GM12801 (cell line): ENCODE data around the gene PTP4A1.

Experiments used
- CTCF ChIP-seq: IDR thresholded peaks from one replicate; pipeline ENCODE4 v1.5.1; 2011; ENCODE audit warnings: control low read depth; ENCODE audit not compliant: insufficient read length; ENCODE audit errors: extremely low read depth

Gene PTP4A1

GRCh38 chr6:63558278-63558677 lies 14.0 kb upstream of the PTP4A1 start:
- TF ChIP-seq CTCF: no peak

DNA sequence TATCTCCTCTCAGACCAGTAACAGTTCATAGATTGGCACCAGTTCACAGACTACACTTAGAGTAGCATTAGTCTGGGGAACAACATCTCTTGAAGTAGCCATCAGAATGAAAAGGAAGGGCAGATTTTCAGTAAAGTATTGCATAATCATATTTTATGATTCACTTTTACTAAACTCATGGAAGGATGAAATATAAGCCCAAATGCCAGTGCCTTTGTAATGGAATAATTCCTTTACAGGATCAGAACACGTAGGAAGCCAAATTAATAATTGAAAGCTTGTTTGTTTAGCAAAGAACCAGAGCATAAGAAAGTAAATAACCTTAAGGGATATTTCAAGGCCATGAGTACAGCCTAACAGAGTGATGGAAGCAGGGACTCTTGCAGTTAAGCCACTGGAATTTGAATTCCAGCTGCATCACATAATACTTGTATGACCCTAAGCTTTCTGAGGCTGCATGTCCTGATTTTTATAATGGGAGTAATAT lies 11.4 kb upstream of the PTP4A1 start:
- no peak for TF ChIP-seq CTCF

DNA sequence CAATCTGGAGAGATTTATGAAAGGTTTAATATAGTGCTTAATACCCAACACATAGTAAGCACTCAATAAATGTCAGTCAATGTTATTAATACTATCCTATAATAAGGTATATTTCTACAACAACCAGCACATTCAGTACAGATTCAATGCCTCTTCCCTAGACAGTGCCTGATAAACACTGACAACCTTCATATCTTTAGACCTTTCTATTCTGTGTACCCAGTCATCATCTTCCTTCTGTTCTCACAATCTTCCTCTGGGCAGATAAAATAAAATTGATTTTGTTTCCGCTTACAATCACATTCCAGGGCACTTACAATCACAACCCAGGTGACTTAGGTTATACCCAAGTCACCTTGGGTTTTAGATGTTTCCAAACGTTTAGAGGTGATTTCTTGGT lies 11.0 kb upstream of the PTP4A1 start:
- no peak for TF ChIP-seq CTCF

DNA sequence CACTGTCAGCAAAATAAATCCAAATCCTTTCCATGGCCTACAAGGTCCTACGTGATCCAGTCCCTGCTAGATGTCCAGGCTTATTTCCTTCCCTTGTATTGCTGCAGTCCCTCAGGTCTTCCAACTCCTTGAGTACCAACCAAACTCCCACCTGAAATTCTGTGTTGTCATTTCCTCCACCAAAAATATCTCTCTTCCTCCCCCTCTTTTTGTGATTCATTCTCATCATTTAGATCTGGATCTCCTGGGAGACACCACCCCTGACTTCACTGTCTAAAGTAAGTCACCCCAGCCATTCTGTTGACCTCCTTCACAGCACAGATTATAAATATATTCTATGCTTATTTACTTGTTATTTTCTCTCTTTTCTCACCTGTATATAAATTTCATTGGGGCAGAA lies 9.0 kb upstream of the PTP4A1 start:
- TF ChIP-seq CTCF: no peak

DNA sequence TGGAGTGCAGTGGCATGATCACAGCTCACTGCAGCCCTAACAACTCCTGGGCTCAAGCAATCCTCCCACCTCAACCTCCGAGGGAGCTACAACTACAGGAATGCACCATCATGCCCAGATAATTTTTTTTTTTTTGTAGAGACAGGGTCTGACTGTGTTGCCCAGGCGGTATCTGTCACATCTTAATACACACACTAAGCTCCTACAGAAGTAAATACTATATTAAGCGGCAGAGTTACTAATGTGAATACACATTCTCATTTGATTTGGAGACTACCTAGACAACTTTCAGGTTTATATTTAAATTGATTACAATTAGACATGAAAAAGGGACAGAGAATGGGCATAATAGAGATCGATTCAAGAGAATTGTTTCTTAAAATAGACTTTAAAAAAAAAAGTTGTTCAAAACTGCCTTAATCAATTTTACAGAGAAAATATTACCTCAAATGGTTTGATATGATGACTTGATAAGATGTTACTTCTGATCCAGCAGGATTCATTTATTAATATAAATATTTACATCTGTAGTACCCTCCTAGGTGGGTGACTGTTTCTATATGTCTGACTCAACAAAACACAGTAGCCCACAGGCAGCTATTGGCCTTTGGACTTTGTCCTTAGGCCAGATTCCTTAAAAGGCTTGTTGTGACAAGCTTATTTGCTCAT lies 7.1 kb upstream of the PTP4A1 start:
- TF ChIP-seq CTCF: no peak

GRCh38 chr6:63565727-63566596 lies 6.3 kb upstream of the PTP4A1 start:
- no peak for TF ChIP-seq CTCF

GRCh38 chr6:63567966-63568365 lies 4.3 kb upstream of the PTP4A1 start:
- no peak for TF ChIP-seq CTCF
